ENCODE measurements around the gene ADRA2C. TPM values are rescaled to one million over a fixed set of nuclear protein-coding genes. Genes with fewer than 3 reads are reported as not detected.

Gene ADRA2C
- total and polyA plus RNA-seq, 2 of the 13 experiments (the other 11 are each of a cell fraction or from before 2014, with no cell fraction given), result 15.4 to 69.7 TPM

GRCh38 chr4:3781997-3782930 is 16.1 kb downstream of the ADRA2C start (continued):
- TF ChIP-seq BATF2 (CRISPR knock-in tag; IDR thresholded peaks at IDR 0.05), result no peak
- TF ChIP-seq UBTF (CRISPR knock-in tag; IDR thresholded peaks at IDR 0.05), result peak; percentile 51
- no peak for TF ChIP-seq HOXA7 (CRISPR knock-in tag; IDR thresholded peaks at IDR 0.05)
- no peak for TF ChIP-seq KMT2A (CRISPR knock-in tag; IDR thresholded peaks at IDR 0.05)
- no peak for TF ChIP-seq ZNF430 (CRISPR knock-in tag; IDR thresholded peaks at IDR 0.05)
- TF ChIP-seq SAP130 (CRISPR knock-in tag; IDR thresholded peaks at IDR 0.05; ENCODE audit: low read depth), result peak; percentile 9; the same call in 1 of the 2 replicates
- no peak for TF ChIP-seq NR2F6 (IDR thresholded peaks at IDR 0.05)
- no peak for TF ChIP-seq NR2F6 (CRISPR knock-in tag; IDR thresholded peaks at IDR 0.05)
- no peak for TF ChIP-seq ZSCAN30 (CRISPR knock-in tag; IDR thresholded peaks at IDR 0.05)
- no peak for TF ChIP-seq RAD51 (IDR thresholded peaks at IDR 0.05; ENCODE audit: borderline replicate concordance)
- TF ChIP-seq E2F2 (CRISPR knock-in tag; IDR thresholded peaks at IDR 0.05; ENCODE audit: borderline replicate concordance), result no peak
- no peak for TF ChIP-seq CAMTA2 (CRISPR knock-in tag; IDR thresholded peaks at IDR 0.05; ENCODE audit: borderline replicate concordance)
- TF ChIP-seq ZNF292 (CRISPR knock-in tag; IDR thresholded peaks at IDR 0.05; ENCODE audit: borderline replicate concordance, low read depth), result 0 out of 2 replicates have a peak, but pooled peaks have one; percentile 16
- TF ChIP-seq CTCF (CRISPR knock-in tag; IDR thresholded peaks at IDR 0.05), result peak; percentile 62
- no peak; the same call in 1 of the 2 replicates for TF ChIP-seq SRY (CRISPR knock-in tag; IDR thresholded peaks at IDR 0.05)
- TF ChIP-seq ZBTB10 (CRISPR knock-in tag; IDR thresholded peaks at IDR 0.05; ENCODE audit: borderline replicate concordance), result no peak

Measured in HepG2 (cell line).